Brain pericyte (primary cell): Measurements from ENCODE around the gene MACF1.

Experiments used
- DNase-seq: peaks from one replicate; pipeline ENCODE4 v3.0.0-alpha.2; 2012; ENCODE audit warnings: low read depth, low spot score

MACF1 gene

GRCh38 chr1:39348278-39348677 is 143.8 kb downstream of the MACF1 start:
- no peak for DNase-seq

GRCh38 chr1:39352881-39353280 is 148.4 kb downstream of the MACF1 start:
- DNase-seq, result no peak

- no peak for DNase-seq
Measured at GRCh38 chr1:39354572-39354971, 150.1 kb downstream of the MACF1 start.

GRCh38 chr1:39358491-39358890 is 154.0 kb downstream of the MACF1 start:
- DNase-seq, result no peak

- no peak for DNase-seq
Measured at GRCh38 chr1:39359028-39359570, 154.6 kb downstream of the MACF1 start.

- DNase-seq, result no peak
Measured at GRCh38 chr1:39360731-39361130, 156.2 kb downstream of the MACF1 start.

GRCh38 chr1:39361446-39361845 is 157.0 kb downstream of the MACF1 start:
- DNase-seq, result no peak

GRCh38 chr1:39363267-39363666 is 158.8 kb downstream of the MACF1 start:
- DNase-seq, result no peak

GRCh38 chr1:39368045-39368444 is 163.6 kb downstream of the MACF1 start:
- DNase-seq, result no peak

- no peak for DNase-seq
Measured at GRCh38 chr1:39369565-39369964, 165.1 kb downstream of the MACF1 start.

GRCh38 chr1:39370602-39371001 is 166.1 kb downstream of the MACF1 start:
- no peak for DNase-seq

GRCh38 chr1:39372105-39372504 is 167.6 kb downstream of the MACF1 start:
- DNase-seq, result no peak

GRCh38 chr1:39376656-39377055 is 172.2 kb downstream of the MACF1 start:
- no peak for DNase-seq

- DNase-seq, result no peak
Measured at GRCh38 chr1:39378377-39378776, 173.9 kb downstream of the MACF1 start.

- no peak for DNase-seq
Measured at GRCh38 chr1:39379187-39379586, 174.7 kb downstream of the MACF1 start.

- DNase-seq, result no peak
Measured at GRCh38 chr1:39380036-39380435, 175.5 kb downstream of the MACF1 start.

- DNase-seq, result no peak
Measured at GRCh38 chr1:39381839-39382238, 177.3 kb downstream of the MACF1 start.

GRCh38 chr1:39384305-39384704 is 179.8 kb downstream of the MACF1 start:
- DNase-seq, result no peak

- DNase-seq, result no peak
Measured at GRCh38 chr1:39385067-39385988, 180.8 kb downstream of the MACF1 start.

GRCh38 chr1:39386997-39387396 is 182.5 kb downstream of the MACF1 start:
- DNase-seq, result no peak

- DNase-seq, result no peak
Measured at GRCh38 chr1:39387452-39387851, 183.0 kb downstream of the MACF1 start.

- DNase-seq, result no peak
Measured at GRCh38 chr1:39391691-39392679, 187.5 kb downstream of the MACF1 start.
